Ammon's horn (tissue), 1 donor: ENCODE data around the gene NIP7.
A peak's percentile ranks its signal among the peaks of the same experiment; 100 is the strongest.

Experiments used
- DNase-seq: peaks from one replicate; pipeline ENCODE4 v3.0.0-alpha.2; 2016; ENCODE audit warnings: low spot score

Gene NIP7

DNA sequence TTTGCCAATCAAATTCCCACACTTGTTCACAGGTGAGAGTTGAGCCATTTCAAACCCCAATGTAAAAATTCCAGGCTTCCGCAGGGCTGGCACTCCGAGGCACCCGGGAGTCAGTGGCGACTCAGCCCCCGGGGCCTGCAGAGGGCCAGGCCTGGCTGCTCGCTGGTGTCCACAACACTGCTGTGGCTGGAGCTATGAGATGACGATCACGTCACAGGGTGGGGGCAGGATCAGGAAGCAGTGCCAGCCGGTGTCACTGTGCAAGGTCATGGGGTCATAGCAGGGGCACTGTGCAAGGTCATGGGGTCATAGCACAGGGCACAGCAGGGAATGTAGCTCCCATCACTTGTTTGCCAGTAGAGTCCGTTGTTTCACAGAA, 20.7 kb upstream of the NIP7 start:
- DNase-seq = no peak

DNA sequence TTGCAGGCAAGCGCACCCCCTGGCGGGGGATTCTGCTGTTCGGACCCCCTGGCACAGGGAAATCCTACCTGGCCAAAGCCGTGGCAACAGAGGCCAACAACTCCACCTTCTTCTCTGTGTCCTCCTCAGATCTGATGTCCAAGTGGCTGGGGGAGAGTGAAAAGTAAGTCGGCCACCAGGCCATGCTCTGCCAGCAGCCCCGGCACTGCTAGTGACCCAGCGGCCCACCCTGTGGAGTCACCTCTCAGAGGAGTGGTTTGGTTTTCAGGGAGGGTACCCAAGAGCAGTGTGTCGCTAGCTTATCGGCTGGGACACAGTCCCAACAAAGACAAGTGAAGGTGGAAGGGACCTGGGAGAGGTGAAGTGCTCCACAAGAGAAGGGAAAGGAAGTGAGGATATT, 20.2 kb upstream of the NIP7 start:
- no peak for DNase-seq

DNA sequence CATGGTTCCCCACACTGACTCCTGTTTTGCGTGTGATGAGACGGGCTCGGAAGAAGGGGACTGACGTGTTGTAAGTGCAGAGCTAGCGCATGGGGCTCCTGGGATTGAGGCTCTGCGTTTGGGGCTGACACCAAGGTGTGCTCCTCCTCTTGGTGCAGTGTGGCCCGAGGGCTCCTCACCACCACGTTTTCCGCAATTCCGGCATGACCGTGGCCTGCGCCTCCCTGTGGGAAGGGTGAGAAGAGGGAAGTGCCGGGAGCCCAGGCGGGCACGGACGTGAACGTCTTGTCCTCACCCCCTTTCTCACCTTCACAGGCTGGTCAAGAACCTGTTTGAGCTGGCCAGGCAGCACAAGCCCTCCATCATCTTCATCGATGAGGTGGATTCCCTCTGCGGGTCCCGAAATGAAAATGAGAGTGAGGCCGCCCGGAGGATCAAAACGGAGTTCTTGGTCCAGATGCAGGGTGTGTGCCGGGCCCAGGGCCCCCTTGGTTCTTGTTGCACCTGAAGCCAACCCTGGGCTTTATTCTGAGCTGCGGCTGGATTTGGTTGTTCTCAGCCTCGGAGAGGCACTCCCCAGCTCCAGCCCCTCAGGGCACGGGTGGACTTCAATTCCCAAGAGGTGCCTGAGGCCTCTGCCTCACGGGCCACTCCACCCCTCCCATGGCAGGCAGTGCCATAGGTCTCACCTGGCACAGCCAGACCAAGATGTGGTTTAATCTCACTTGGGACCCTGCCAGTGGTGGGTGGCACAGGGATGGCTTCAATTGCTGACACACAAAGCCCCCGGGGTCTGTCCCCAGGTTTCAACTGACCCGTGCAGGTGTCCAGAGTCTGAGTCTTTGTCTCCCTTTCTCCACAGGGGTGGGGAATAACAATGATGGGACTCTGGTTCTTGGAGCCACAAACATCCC, 19.5 kb upstream of the NIP7 start:
- no peak for DNase-seq

GRCh38 chr16:69320740-69321073, 18.9 kb upstream of the NIP7 start:
- no peak for DNase-seq

DNA sequence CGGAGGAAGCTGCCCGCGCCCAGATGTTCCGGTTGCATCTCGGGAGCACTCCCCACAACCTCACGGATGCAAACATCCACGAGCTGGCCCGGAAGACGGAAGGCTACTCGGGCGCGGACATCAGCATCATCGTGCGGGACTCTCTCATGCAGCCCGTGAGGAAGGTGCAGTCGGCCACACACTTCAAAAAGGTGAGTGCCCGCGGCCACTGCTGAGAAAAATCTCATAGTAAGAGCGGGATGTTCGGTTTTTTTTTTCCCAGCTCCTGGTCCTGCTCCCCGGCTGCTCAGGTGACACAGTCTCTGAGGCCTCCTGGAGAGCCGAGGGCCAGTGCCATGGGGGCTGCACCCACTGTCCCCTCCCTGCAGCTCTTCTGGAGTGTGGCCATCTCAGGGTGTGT, 18.5 kb upstream of the NIP7 start:
- DNase-seq = no peak

DNA sequence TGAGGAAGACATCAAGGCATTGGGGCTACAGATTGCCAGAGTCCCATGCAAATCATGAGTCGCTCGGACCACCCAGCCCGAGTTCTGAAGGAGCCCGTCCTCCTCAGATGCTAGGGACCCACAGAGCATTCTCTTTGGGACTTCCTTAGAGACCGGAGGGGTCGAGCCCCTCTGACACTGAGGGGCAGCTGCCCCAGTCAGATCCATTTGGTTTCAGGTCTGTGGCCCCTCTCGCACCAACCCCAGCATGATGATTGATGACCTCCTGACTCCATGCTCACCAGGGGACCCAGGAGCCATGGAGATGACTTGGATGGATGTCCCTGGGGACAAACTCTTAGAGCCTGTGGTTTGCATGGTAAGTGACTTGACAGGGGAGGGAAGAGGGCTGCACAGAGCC, 17.2 kb upstream of the NIP7 start:
- no peak for DNase-seq

GRCh38 chr16:69323415-69323814, 16.2 kb upstream of the NIP7 start:
- DNase-seq = no peak

DNA sequence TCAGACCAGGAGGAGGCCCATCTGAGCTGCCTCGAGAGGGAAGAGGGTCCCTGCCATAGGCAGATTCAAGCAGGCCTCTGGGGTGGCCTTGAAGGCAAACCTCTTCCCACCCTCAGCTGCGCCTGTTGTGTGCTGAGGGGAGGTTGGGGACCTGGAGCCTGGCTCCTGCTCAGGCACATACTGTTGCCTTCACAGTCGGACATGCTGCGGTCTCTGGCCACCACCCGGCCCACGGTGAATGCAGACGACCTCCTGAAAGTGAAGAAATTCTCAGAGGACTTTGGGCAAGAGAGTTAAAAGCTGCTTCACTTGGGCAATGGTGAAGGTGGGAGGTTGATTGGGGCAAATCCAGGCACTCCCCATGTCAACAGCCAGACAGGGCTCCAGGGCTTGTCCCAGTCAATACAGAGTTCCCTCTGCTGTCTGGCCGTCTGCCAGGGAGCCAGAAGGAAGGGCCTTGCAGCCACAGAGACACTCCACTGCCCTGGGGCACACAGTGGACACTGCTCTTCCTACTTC, 15.5 kb upstream of the NIP7 start:
- peak; percentile 69 for DNase-seq

- no peak for DNase-seq
Measured at GRCh38 chr16:69324585-69325253, 14.9 kb upstream of the NIP7 start.

GRCh38 chr16:69325784-69326171, 13.8 kb upstream of the NIP7 start:
- no peak for DNase-seq

- DNase-seq = no peak
Measured at GRCh38 chr16:69326172-69326873, 13.2 kb upstream of the NIP7 start.

DNA sequence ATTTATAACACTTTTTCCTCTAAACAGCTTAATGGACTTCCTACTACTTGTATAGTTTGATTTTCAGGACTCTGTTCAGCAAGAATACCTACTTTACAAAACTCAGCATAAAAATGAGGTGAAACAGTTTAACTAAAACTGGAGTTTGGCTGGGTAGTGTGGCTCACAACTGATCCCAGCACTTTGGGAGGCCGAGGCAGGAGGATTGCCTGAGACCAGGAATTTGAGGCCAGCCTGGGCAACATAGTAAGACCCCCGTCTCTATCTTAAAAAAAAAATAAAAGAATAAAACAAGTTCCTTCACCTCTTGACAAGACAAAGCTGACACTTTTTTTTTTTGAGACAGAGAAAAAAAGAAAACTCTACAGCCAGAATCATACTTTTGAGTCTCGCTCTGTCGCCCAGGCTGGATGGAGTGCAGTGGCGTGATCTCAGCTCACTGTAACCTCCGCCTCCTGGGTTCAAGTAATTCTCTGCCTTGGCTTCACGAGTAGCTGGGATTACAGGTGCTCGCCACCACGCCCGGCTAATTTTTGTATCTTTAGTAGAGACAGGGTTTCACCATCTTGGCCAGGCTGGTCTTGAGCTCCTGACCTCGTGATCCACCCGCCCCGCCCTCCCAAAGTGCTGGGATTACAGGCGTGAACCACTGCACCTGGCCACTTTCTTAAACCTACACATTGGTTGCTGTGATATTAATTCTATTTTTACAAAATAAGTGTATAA, 11.8 kb upstream of the NIP7 start:
- no peak for DNase-seq

DNA sequence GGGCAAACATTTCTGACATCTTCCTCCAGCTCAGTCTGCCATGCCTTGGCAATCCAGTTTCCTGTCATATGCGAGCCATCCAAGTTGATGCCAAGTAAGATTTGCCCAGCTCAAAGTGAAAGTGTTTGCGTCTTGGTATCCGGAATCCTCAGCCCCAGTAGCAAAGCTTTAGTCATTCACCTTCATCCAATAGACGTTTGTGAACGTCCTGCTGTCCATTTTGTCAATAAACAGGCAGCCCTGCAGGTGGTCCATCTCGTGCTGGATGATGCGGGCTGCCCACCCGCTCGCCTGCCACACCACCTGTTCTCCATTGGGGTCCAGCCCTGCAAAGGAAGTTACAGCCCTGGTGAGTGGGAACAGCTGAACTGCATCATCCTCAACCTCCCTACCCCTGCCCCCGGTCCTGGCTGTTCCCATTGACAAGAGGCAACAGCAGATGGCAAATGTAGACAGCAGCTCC, 10.7 kb upstream of the NIP7 start:
- peak; percentile 42 for DNase-seq

GRCh38 chr16:69329369-69330285, 9.9 kb upstream of the NIP7 start:
- DNase-seq = no peak

DNA sequence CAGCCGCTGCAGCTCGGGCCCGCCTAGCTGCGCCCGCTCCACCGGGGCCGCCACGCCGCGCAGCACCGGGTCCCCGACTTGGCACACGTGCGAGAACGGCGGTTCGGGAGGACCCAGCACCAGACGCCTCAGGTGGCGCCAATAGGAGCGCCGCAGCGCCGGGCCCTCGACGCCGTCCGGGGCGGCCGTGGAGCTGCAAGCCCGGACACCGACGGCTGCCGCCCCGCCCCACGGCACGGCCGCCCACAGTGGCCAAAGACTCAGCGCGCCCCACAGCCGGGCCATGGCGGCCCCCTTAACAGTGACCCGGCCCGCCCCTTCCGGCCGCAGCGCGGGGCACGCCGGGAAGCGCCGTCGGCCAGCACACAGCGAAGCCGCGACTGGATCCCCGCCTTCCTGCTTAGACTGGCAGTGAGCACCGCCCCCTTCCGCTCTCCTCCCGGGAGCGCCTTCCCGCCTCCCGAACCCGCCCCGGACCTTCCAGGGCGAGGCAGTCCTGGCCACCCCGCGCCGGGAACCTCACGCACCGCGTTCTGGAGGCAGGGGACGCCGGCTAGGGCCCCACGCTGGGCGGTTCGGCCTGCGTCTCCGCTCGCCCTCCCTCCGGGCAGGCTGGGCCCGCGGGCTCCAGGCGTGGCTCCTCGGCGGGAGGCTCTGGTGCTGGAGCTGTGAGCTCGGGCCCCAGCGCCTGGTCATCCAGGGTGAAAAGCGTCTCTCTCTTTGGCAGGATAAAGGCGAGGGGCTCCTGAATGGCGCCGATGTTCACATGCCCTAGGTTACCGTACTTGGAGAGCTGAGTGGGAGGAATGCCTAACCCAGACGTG, 9.1 kb upstream of the NIP7 start, which contains the start of gene PDF:
PDF (minus strand) TSS at position 303 of the 824 bp plus-strand sequence; CDS start at position 285, 18 bp downstream.
- DNase-seq = peak; percentile 96

DNA sequence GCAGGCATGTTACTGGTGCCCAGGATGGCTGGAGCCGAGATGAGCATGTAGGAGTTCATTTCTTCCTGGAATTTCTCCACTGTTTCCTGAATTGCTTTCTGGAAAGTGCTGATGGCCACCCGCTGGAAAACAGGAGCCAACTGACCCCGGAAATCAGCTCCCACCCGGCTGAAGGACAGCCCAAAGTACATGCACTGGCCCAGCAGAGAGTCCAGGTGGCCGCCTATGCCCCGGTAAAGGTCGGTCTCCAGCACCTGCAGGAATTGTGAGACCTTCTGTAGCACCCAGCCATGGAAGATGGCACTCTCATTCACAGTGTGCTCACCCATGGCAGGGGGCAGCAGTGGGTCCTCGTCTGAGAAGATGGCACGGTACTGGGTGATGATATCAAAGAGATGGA, 4.9 kb upstream of the NIP7 start:
- no peak for DNase-seq

DNA sequence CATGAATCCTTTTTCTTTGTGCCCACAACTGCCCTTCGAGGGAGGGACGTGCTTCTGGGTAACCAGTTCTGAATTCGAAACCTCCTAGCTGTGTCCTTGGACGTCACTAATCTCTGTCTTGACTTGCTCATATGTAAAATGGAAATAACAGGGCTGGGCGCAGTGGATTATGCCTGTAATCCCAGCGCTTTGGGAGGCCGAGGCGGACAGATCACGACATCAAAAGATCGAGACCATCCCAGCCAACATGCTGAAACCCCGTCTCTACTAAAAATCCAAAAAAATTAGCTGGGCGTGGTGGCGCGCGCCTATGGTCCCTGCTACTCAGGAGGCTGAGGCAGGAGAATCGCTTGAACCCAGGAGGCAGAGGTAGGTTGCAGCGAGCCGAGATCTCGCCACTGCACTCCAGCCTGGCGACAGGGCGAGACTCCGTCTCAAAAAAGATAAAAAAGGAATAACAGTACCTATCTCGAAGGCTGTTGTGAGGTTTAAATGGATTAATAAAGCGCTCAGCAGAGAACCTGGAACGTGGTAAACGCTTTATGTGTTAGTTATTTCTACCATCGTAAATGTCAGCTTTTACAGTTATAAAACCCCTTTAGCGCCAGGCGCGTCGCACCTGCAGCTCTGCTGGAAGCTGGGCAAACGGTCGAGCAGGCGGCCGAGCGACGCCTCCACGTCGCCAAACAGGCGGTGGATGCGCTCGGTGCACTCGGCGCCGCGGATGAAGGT, 849 bp upstream of the NIP7 start:
- DNase-seq = no peak

DNA sequence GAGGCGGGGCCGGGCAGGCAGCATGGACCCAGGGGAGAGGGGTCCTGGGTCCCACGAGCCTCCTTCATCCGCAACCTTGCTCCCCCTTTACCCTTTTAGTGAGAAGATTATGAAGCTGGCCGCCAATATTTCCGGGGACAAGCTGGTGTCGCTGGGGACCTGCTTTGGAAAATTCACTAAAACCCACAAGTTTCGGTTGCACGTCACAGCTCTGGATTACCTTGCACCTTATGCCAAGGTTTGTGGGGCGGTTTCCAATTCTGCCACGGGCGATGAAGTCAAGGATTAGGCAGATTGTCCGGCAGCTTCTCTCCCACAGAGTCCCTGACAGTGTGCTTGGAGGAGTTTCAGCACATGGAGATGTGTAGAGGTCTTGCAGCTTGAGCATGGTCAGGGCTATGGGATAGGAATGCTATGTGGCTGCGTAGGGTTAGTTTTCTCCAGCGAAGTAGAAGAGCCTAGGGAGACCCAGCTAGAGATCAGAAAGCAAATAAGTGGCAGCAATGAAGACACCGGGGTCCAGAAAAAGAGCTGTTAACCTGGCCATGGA, 598 bp downstream of the NIP7 start:
- DNase-seq = no peak

DNA sequence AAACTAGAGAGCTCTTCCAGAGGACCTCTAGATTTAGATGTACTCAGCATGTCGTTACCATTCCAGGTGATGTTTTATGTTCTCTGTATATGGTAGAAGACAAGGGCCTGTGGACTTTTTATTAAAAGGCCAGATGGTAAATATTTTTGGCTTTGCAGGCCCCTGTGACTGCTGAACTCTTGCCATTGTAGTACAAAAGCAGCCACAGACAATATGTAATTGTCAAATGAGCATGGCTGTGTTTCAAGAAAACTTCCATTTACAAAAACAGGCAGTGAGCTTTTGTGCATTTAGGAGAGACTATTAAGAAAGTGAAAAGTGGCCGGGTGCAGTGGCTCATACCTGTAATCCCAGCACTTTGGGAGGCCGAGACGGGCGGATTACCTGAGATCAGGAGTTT, 4.6 kb downstream of the NIP7 start:
- DNase-seq = no peak
